SIG-M5 treated with dmso at 0.1 percent for 504 hours (cell line): Measurements from ENCODE around the gene SLC32A1.

ENCODE experiments used
- DNase-seq: peaks from one replicate; lab custom pipeline; 2025; ENCODE audit not compliant: unreplicated experiment; lab: John Stamatoyannopoulos, UW

The SLC32A1 gene

GRCh38 chr20:38723848-38724625 lies at the start of gene SLC32A1:
Gene SLC32A1 (plus strand): TSS chr20:38724486. CDS start chr20:38724725, 239 bp downstream.
- no peak for DNase-seq

GRCh38 chr20:38674765-38675133 lies 49.5 kb upstream of the SLC32A1 start:
- no peak for DNase-seq

GRCh38 chr20:38676576-38676975 lies 47.7 kb upstream of the SLC32A1 start:
- DNase-seq, result no peak

- DNase-seq, result peak; percentile 7
Measured at GRCh38 chr20:38680500-38681306, 43.6 kb upstream of the SLC32A1 start.

- no peak for DNase-seq
Measured at GRCh38 chr20:38685271-38685670, 39.0 kb upstream of the SLC32A1 start.

- peak; percentile 36 for DNase-seq
Measured at GRCh38 chr20:38685853-38686473, 38.3 kb upstream of the SLC32A1 start.

GRCh38 chr20:38692436-38693411 lies 31.6 kb upstream of the SLC32A1 start:
- peak; percentile 36 for DNase-seq

- no peak for DNase-seq
Measured at GRCh38 chr20:38697306-38697705, 27.0 kb upstream of the SLC32A1 start.

GRCh38 chr20:38698541-38698940 lies 25.7 kb upstream of the SLC32A1 start:
- DNase-seq, result no peak

GRCh38 chr20:38700141-38700540 lies 24.1 kb upstream of the SLC32A1 start:
- no peak for DNase-seq

- DNase-seq, result no peak
Measured at GRCh38 chr20:38700926-38701325, 23.4 kb upstream of the SLC32A1 start.

- no peak for DNase-seq
Measured at GRCh38 chr20:38703526-38703925, 20.8 kb upstream of the SLC32A1 start.

GRCh38 chr20:38704136-38704535 lies 20.1 kb upstream of the SLC32A1 start:
- DNase-seq, result no peak

GRCh38 chr20:38706509-38706908 lies 17.8 kb upstream of the SLC32A1 start:
- no peak for DNase-seq

GRCh38 chr20:38714308-38714707 lies 10.0 kb upstream of the SLC32A1 start:
- DNase-seq, result no peak

GRCh38 chr20:38715646-38716045 lies 8.6 kb upstream of the SLC32A1 start:
- no peak for DNase-seq

GRCh38 chr20:38722683-38723016 lies 1.6 kb upstream of the SLC32A1 start:
- no peak for DNase-seq

- DNase-seq, result peak; percentile 46
Measured at GRCh38 chr20:38723017-38723847, 1.1 kb upstream of the SLC32A1 start.

- DNase-seq, result no peak
Measured at GRCh38 chr20:38724626-38725147, 401 bp downstream of the SLC32A1 start.
